Measurements from ENCODE around the gene PNPT1. TPM values are rescaled to one million over a fixed set of nuclear protein-coding genes. Genes with fewer than 3 reads are reported as not detected.

The PNPT1 gene
- total and polyA plus RNA-seq, 2 of the 13 experiments (the other 11 are each of a cell fraction or from before 2014, with no cell fraction given), result 23.4 to 61.0 TPM

- TF ChIP-seq KMT2A (CRISPR knock-in tag; IDR thresholded peaks at IDR 0.05), result peak; percentile 99
- TF ChIP-seq RFX3 (CRISPR knock-in tag; IDR thresholded peaks at IDR 0.05), result peak; percentile 75
- no peak for TF ChIP-seq FUBP1 (CRISPR knock-in tag; IDR thresholded peaks at IDR 0.05; ENCODE audit: borderline replicate concordance)
- no peak for TF ChIP-seq CENPX (CRISPR knock-in tag; IDR thresholded peaks at IDR 0.05)
- peak; percentile 85; the same call in 1 of the 2 replicates for TF ChIP-seq ZNF160 (CRISPR knock-in tag; IDR thresholded peaks at IDR 0.05)
- no peak for TF ChIP-seq HNRNPK (IDR thresholded peaks at IDR 0.05; ENCODE audit: low read depth, low read length, poor library complexity, severe bottlenecking)
- TF ChIP-seq ZNF275 (CRISPR knock-in tag; IDR thresholded peaks at IDR 0.05; ENCODE audit: borderline replicate concordance), result peak; percentile 60; the same call in 1 of the 2 replicates
- peak; percentile 98 for TF ChIP-seq CSRNP1 (CRISPR knock-in tag; IDR thresholded peaks at IDR 0.05)
- peak; percentile 98 for TF ChIP-seq KMT2B (CRISPR knock-in tag; IDR thresholded peaks at IDR 0.05)
- TF ChIP-seq ZNF292 (CRISPR knock-in tag; IDR thresholded peaks at IDR 0.05; ENCODE audit: borderline replicate concordance, low read depth), result 0 out of 2 replicates have a peak, but pooled peaks have one; percentile 47
- TF ChIP-seq ZNF281 (CRISPR knock-in tag; IDR thresholded peaks at IDR 0.05; ENCODE audit: borderline replicate concordance), result peak; percentile 26; the same call in 1 of the 2 replicates
- peak; percentile 68; the same call in 1 of the 2 replicates for TF ChIP-seq RFXANK (CRISPR knock-in tag; IDR thresholded peaks at IDR 0.05)
- peak; percentile 67; the same call in 1 of the 2 replicates for TF ChIP-seq E2F2 (CRISPR knock-in tag; IDR thresholded peaks at IDR 0.05; ENCODE audit: borderline replicate concordance)
- peak; percentile 95 for TF ChIP-seq YEATS2 (CRISPR knock-in tag; IDR thresholded peaks at IDR 0.05; ENCODE audit: borderline replicate concordance)
- peak; percentile 72; the same call in 1 of the 2 replicates for TF ChIP-seq SP5 (CRISPR knock-in tag; IDR thresholded peaks at IDR 0.05; ENCODE audit: borderline replicate concordance, low read depth)
These were observed at the start of gene PNPT1 (continued) for GRCh38 chr2:55693181-55694125.
